Liver (tissue), 9 donors: ENCODE measurements around the gene ST8SIA5. TPM values are rescaled to one million over a fixed set of nuclear protein-coding genes. Genes with fewer than 3 reads are reported as not detected.

Experiments
- DNase-seq: peaks from one replicate; pipeline ENCODE4 v3.0.0-alpha.2; 2017; ENCODE audit warnings: low spot score
- H3K27ac ChIP-seq, 2 donors: one replicate each; pipeline ENCODE4 v1.7.0; 2013; ENCODE audit warnings: inconsistent platforms in 2 of 2, low read length in 2 of 2, control low read depth in 1 of 2, low read depth in 1 of 2, mild to moderate bottlenecking in 1 of 2
- H3K27me3 ChIP-seq, 4 donors: one replicate each; pipeline versions ENCODE4 v1.6.1 to v1.7.0; 2013; ENCODE audit warnings: low read length in 3 of 4, inconsistent platforms in 1 of 4, mild to moderate bottlenecking in 1 of 4, moderate library complexity in 1 of 4; ENCODE audit not compliant: control insufficient read depth in 4 of 4, insufficient read depth in 4 of 4
- H3K36me3 ChIP-seq, 4 donors: one replicate each; pipeline versions ENCODE4 v1.6.1 to v1.7.0; 2013; ENCODE audit warnings: low read length in 3 of 4, mild to moderate bottlenecking in 3 of 4, low read depth in 1 of 4, moderate library complexity in 1 of 4; ENCODE audit not compliant: control insufficient read depth in 4 of 4, insufficient read depth in 3 of 4
- H3K4me1 ChIP-seq, 4 donors: one replicate each; pipeline versions ENCODE4 v1.6.1 to v1.7.0; 2013; ENCODE audit warnings: low read length in 3 of 4, mild to moderate bottlenecking in 3 of 4, moderate library complexity in 1 of 4; ENCODE audit not compliant: control insufficient read depth in 4 of 4, insufficient read depth in 4 of 4
- H3K4me3 ChIP-seq, 3 donors: one replicate each; pipeline versions ENCODE4 v1.6.1 to v1.7.0; 2013; ENCODE audit warnings: low read length in 3 of 3, control low read depth in 1 of 3, low read depth in 1 of 3, mild to moderate bottlenecking in 1 of 3
- H3K9ac ChIP-seq, 2 donors: one replicate each; pipeline ENCODE4 v1.7.0; 2013; ENCODE audit warnings: low read length in 2 of 2, mild to moderate bottlenecking in 2 of 2, moderate library complexity in 2 of 2, control low read depth in 1 of 2, low read depth in 1 of 2
- H3K9me3 ChIP-seq, 4 donors: one replicate each; pipeline versions ENCODE4 v1.6.1 to v1.7.0; 2013; ENCODE audit warnings: low read length in 3 of 4; ENCODE audit not compliant: control insufficient read depth in 4 of 4
- FOXA1 ChIP-seq: IDR thresholded peaks from 2 replicates; pipeline ENCODE4 v1.6.1; 2016; ENCODE audit warnings: antibody characterized with exemption
- GABPA ChIP-seq, 2 donors: IDR thresholded peaks in 1 of 2; conservative IDR thresholded peaks in 1 of 2; 2 replicates each; pipeline ENCODE4 v1.6.1; 2016; ENCODE audit warnings: antibody characterized with exemption in 2 of 2, mild to moderate bottlenecking in 1 of 2, moderate library complexity in 1 of 2
- HNF4A ChIP-seq, 2 donors: conservative IDR thresholded peaks; 2 replicates each; pipeline ENCODE4 v1.6.1; 2016; ENCODE audit warnings: antibody characterized with exemption in 2 of 2, mild to moderate bottlenecking in 2 of 2
- HNF4G ChIP-seq: IDR thresholded peaks from 2 replicates; pipeline ENCODE4 v1.6.1; 2016; ENCODE audit warnings: antibody characterized with exemption
- JUND ChIP-seq, 2 donors: IDR thresholded peaks; 2 replicates each; pipeline ENCODE4 v1.6.1; 2016; ENCODE audit warnings: antibody characterized with exemption in 2 of 2
- RAD21 ChIP-seq, 2 donors: IDR thresholded peaks; 2 replicates each; pipeline ENCODE4 v1.6.1; 2016; ENCODE audit warnings: antibody characterized with exemption in 2 of 2, mild to moderate bottlenecking in 2 of 2
- RXRA ChIP-seq, 2 donors: IDR thresholded peaks; 2 replicates each; pipeline ENCODE4 v1.6.1; 2017 to 2018; ENCODE audit warnings: antibody characterized with exemption in 2 of 2, mild to moderate bottlenecking in 1 of 2
- YY1 ChIP-seq: IDR thresholded peaks from 2 replicates; pipeline ENCODE4 v1.6.1; 2016; ENCODE audit warnings: antibody characterized with exemption, mild to moderate bottlenecking
- WGBS: extraction: QIAGEN DNeasy Blood & Tissue Kit; methylation state at CpG from one replicate; pipeline ENCODE4 v1.1.7; 2013; 5-methylcytosine and 5-hydroxymethylcytosine counted together
- polyA plus RNA-seq, 2 donors: library from polyadenylated mRNA; stranded (reverse) in 1 of 2; unstranded in 1 of 2; fragments of 200-250 nt in 1 of 2; fragments of >200 nt in 1 of 2; fragmentation: Nextera tagmentation in 1 of 2; extraction: Ambion mirVana in 1 of 2; gene quantifications; one replicate each; pipeline versions ENCODE4 v1.2.1 to v1.2.3, GENCODE V29; 2013 to 2015
- total RNA-seq, 2 donors: library from RNA; depleted of rRNA; stranded (reverse); fragments of >200 nt; gene quantifications; one replicate each; pipeline ENCODE4 v1.2.3, GENCODE V29; 2014
- TF ChIP-seq, protein P1 (sequence below): fragments of 150-350 bp; IDR thresholded peaks from 2 replicates; pipeline ENCODE4 v1.5.1; 2017; ENCODE audit warnings: improper control_type of control experiment, low read depth, low read length; ENCODE audit not compliant: missing input control
- TF ChIP-seq, protein P2 (sequence below): IDR thresholded peaks from 2 replicates; pipeline ENCODE4 v1.6.1; 2016; ENCODE audit warnings: antibody characterized with exemption
- TF ChIP-seq, protein P3 (sequence below): IDR thresholded peaks from 2 replicates; pipeline ENCODE4 v1.6.1; 2016; ENCODE audit warnings: antibody characterized with exemption, mild to moderate bottlenecking
- TF ChIP-seq, protein P4 (sequence below): IDR thresholded peaks from 2 replicates; pipeline ENCODE4 v1.6.1; 2016; ENCODE audit warnings: antibody characterized with exemption
- donor health status: healthy.
- donor health status: healthy.
- donor health status: healthy.
- donor health status: healthy.
- donor health status: healthy.

The ST8SIA5 gene
- total and polyA plus RNA-seq, 4 donors: under 0.01 to 0.12 (median 0.05) TPM; not detected in 1

DNA sequence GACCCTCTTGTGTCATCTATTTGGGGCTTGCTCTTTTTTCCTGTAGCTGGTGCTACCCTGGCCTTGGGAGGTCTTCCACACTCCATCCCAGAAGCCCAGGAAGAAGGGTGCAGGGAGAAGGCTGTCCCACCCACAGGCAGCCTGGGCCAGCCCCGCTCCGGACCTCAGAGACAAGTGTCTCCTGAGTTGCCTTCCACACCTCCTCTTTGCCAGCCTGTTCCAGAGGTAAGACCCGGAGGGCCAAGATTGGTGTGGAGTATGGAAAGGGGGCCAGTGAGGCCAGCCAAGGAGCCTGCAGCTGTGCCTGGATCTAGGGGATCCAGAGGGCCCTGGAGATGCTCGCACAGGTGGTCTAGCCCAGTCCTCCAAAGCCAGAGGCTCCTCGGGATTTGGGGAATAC lies 40.5 kb downstream of the ST8SIA5 start:
- Histone ChIP-seq H3K9ac (no peak overlapping the region), H3K9me3 (no peaks in the 10 kb centered on the region), H3K27me3 (peaks cover 0 to 2% (median 0%) of the 10 kb centered on the region in 4 donors), H3K4me1 (no peaks in the 10 kb centered on the region), H3K36me3 (no peaks in the 10 kb centered on the region), H3K4me3 (no peak overlapping the region), H3K27ac (no peak overlapping the region)
- no peak for DNase-seq
- 85% methylated on average over 5 of the region's 5 CpGs for WGBS
- TF ChIP-seq, protein P1, sequence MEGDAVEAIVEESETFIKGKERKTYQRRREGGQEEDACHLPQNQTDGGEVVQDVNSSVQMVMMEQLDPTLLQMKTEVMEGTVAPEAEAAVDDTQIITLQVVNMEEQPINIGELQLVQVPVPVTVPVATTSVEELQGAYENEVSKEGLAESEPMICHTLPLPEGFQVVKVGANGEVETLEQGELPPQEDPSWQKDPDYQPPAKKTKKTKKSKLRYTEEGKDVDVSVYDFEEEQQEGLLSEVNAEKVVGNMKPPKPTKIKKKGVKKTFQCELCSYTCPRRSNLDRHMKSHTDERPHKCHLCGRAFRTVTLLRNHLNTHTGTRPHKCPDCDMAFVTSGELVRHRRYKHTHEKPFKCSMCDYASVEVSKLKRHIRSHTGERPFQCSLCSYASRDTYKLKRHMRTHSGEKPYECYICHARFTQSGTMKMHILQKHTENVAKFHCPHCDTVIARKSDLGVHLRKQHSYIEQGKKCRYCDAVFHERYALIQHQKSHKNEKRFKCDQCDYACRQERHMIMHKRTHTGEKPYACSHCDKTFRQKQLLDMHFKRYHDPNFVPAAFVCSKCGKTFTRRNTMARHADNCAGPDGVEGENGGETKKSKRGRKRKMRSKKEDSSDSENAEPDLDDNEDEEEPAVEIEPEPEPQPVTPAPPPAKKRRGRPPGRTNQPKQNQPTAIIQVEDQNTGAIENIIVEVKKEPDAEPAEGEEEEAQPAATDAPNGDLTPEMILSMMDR: no peak
- TF ChIP-seq, protein P2, sequence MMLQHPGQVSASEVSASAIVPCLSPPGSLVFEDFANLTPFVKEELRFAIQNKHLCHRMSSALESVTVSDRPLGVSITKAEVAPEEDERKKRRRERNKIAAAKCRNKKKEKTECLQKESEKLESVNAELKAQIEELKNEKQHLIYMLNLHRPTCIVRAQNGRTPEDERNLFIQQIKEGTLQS: no peak
- no peak for TF ChIP-seq YY1
- no peak for TF ChIP-seq RAD21 (IDR thresholded peaks at IDR 0.05)
- TF ChIP-seq FOXA1: no peak
- TF ChIP-seq HNF4A (conservative IDR thresholded peaks at IDR 0.05): no peak
- no peak for TF ChIP-seq RXRA (IDR thresholded peaks at IDR 0.05)
- TF ChIP-seq HNF4G: no peak
- TF ChIP-seq, protein P3, sequence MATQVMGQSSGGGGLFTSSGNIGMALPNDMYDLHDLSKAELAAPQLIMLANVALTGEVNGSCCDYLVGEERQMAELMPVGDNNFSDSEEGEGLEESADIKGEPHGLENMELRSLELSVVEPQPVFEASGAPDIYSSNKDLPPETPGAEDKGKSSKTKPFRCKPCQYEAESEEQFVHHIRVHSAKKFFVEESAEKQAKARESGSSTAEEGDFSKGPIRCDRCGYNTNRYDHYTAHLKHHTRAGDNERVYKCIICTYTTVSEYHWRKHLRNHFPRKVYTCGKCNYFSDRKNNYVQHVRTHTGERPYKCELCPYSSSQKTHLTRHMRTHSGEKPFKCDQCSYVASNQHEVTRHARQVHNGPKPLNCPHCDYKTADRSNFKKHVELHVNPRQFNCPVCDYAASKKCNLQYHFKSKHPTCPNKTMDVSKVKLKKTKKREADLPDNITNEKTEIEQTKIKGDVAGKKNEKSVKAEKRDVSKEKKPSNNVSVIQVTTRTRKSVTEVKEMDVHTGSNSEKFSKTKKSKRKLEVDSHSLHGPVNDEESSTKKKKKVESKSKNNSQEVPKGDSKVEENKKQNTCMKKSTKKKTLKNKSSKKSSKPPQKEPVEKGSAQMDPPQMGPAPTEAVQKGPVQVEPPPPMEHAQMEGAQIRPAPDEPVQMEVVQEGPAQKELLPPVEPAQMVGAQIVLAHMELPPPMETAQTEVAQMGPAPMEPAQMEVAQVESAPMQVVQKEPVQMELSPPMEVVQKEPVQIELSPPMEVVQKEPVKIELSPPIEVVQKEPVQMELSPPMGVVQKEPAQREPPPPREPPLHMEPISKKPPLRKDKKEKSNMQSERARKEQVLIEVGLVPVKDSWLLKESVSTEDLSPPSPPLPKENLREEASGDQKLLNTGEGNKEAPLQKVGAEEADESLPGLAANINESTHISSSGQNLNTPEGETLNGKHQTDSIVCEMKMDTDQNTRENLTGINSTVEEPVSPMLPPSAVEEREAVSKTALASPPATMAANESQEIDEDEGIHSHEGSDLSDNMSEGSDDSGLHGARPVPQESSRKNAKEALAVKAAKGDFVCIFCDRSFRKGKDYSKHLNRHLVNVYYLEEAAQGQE: no peak
- no peak for TF ChIP-seq GABPA (IDR thresholded peaks at IDR 0.05 in 1 of 2, conservative IDR thresholded peaks at IDR 0.05 in 1 of 2)
- TF ChIP-seq JUND (IDR thresholded peaks at IDR 0.05): no peak
- TF ChIP-seq, protein P4, sequence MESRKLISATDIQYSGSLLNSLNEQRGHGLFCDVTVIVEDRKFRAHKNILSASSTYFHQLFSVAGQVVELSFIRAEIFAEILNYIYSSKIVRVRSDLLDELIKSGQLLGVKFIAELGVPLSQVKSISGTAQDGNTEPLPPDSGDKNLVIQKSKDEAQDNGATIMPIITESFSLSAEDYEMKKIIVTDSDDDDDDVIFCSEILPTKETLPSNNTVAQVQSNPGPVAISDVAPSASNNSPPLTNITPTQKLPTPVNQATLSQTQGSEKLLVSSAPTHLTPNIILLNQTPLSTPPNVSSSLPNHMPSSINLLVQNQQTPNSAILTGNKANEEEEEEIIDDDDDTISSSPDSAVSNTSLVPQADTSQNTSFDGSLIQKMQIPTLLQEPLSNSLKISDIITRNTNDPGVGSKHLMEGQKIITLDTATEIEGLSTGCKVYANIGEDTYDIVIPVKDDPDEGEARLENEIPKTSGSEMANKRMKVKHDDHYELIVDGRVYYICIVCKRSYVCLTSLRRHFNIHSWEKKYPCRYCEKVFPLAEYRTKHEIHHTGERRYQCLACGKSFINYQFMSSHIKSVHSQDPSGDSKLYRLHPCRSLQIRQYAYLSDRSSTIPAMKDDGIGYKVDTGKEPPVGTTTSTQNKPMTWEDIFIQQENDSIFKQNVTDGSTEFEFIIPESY: no peak

DNA sequence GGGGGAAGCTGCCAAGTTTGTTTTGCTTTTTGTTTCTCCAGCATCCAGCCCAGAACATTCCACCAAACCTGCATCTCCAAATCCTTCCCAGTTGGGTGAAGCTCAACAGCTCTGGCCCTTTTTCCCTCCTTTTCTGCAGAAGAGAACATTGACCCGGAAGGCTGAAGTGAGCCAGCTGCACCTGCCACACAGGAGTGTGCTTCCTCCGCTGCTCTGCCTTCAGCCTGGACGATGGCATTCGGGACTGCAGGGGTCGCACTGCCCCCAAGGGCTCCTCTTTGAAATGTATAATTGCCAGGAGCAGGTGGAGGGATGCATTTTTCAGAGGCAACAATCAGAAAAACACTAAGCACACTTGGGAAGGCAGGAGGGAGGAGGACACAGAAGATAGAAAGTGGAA lies 41.8 kb downstream of the ST8SIA5 start:
- TF ChIP-seq RAD21 (IDR thresholded peaks at IDR 0.05) (no peak), FOXA1 (no peak)
- TF ChIP-seq, protein P3: no peak

More for the DNA sequence above, 41.8 kb downstream of the ST8SIA5 start:
- no peaks in the 10 kb centered on the region for H3K4me1 ChIP-seq
- H3K9me3 ChIP-seq: no peaks in the 10 kb centered on the region
- H3K4me3 ChIP-seq: no peak overlapping the region
- no peaks in the 10 kb centered on the region for H3K36me3 ChIP-seq
- 66% methylated on average over 5 of the region's 5 CpGs for WGBS
- peaks cover 0 to 4% (median 0%) of the 10 kb centered on the region in 4 donors for H3K27me3 ChIP-seq
- DNase-seq: no peak
- no peak overlapping the region for H3K9ac ChIP-seq
- H3K27ac ChIP-seq: no peak overlapping the region
